Neural cell (in vitro differentiated cells): ENCODE data around the gene COL4A2. TPM values are rescaled to one million over a fixed set of nuclear protein-coding genes. Genes with fewer than 3 reads are reported as not detected.
"Not testable (repeated sequence)": the region's sequence is repeated elsewhere in the genome, so short reads cannot be mapped to it uniquely, and the experiment has no call there.

ENCODE experiments used
- H2AFZ ChIP-seq: fragments of 200-600, 300-800 bp; sonication (generic), shearing (Covaris generic); 2 replicates; pipeline ENCODE4 v1.6.0; 2014; ENCODE audit warnings: low read depth, mild to moderate bottlenecking, antibody characterized with exemption, low read length, moderate library complexity
- H3F3A ChIP-seq: fragments of 200-600 bp; shearing (Covaris generic); 2 replicates; pipeline ENCODE4 v1.6.1; 2016; ENCODE audit warnings: mild to moderate bottlenecking, moderate library complexity, mixed read lengths, antibody characterized with exemption, low read length; ENCODE audit not compliant: insufficient read depth, poor library complexity, severe bottlenecking
- H3K27ac ChIP-seq: fragments of 200-600, 300-800 bp; sonication (generic), shearing (Covaris generic); 2 replicates; pipeline ENCODE4 v1.5.1; 2014; ENCODE audit warnings: mild to moderate bottlenecking, low read length, moderate library complexity
- H3K27me3 ChIP-seq: fragments of 300-800, 200-600 bp; sonication (generic), shearing (Covaris generic); 2 replicates; pipeline ENCODE4 v1.6.0; 2014; ENCODE audit warnings: mild to moderate bottlenecking, low read depth, low read length, moderate library complexity; ENCODE audit not compliant: insufficient read depth
- H3K36me3 ChIP-seq: fragments of 300-800, 200-600 bp; sonication (generic), shearing (Covaris generic); 2 replicates; pipeline ENCODE4 v1.5.1; 2014; ENCODE audit warnings: mild to moderate bottlenecking, antibody characterized with exemption, low read length, moderate library complexity; ENCODE audit not compliant: insufficient read depth
- H3K4me2 ChIP-seq: fragments of 300-800, 200-600 bp; sonication (generic), shearing (Covaris generic); 2 replicates; pipeline ENCODE4 v1.6.0; 2014; ENCODE audit warnings: mild to moderate bottlenecking, low read length
- H3K4me3 ChIP-seq: fragments of 300-800, 200-600 bp; sonication (generic), shearing (Covaris generic); 2 replicates; pipeline ENCODE4 v1.5.1; 2014; ENCODE audit warnings: mild to moderate bottlenecking, low read length, moderate library complexity
- H3K79me2 ChIP-seq: fragments of 200-600 bp; shearing (Covaris generic); replicated peaks from 2 replicates; pipeline ENCODE4 v1.6.0; 2014; ENCODE audit warnings: mild to moderate bottlenecking, low read length, moderate library complexity; ENCODE audit not compliant: insufficient read depth
- H3K9ac ChIP-seq: fragments of 300-800, 200-600 bp; sonication (generic), shearing (Covaris generic); 2 replicates; pipeline ENCODE4 v1.6.1; 2016; ENCODE audit warnings: mild to moderate bottlenecking, low read length, mixed read lengths
- H3K9me2 ChIP-seq: fragments of 200-600 bp; shearing (Covaris generic); 2 replicates; pipeline ENCODE4 v1.6.1; 2016; ENCODE audit warnings: mild to moderate bottlenecking, low read length, mixed read lengths; ENCODE audit not compliant: insufficient read depth
- H3K9me3 ChIP-seq: fragments of 200-600, 300-800 bp; sonication (generic), shearing (Covaris generic); 2 replicates; pipeline ENCODE4 v1.6.1; 2016; ENCODE audit warnings: mild to moderate bottlenecking, mixed run types, low read length, moderate library complexity, mixed read lengths
- H4K20me1 ChIP-seq: fragments of 200-600 bp; shearing (Covaris generic); 2 replicates; pipeline ENCODE4 v1.6.1; 2016; ENCODE audit warnings: mild to moderate bottlenecking, mixed run types; ENCODE audit not compliant: insufficient read depth
- CTCF ChIP-seq: fragments of 450-650 bp; IDR thresholded peaks from 2 replicates; pipeline ENCODE4 v1.5.1; 2014; ENCODE audit warnings: antibody characterized with exemption, mild to moderate bottlenecking, moderate library complexity; ENCODE audit not compliant: poor library complexity, severe bottlenecking
- EP300 ChIP-seq: fragments of 450-650 bp; conservative IDR thresholded peaks from 2 replicates; pipeline ENCODE4 v1.6.1; 2014; ENCODE audit warnings: antibody characterized with exemption, mild to moderate bottlenecking, moderate library complexity; ENCODE audit not compliant: poor library complexity, severe bottlenecking
- EZH2 ChIP-seq: fragments of 200-600, 300-800 bp; shearing (Covaris generic), sonication (generic); IDR thresholded peaks from 2 replicates; pipeline ENCODE4 v1.6.1; 2014; ENCODE audit warnings: antibody characterized with exemption, low read length, borderline replicate concordance, mild to moderate bottlenecking; ENCODE audit not compliant: insufficient read depth, poor library complexity, severe bottlenecking
- MXI1 ChIP-seq: fragments of 450-650 bp; conservative IDR thresholded peaks from 2 replicates; pipeline ENCODE4 v1.6.1; 2014; ENCODE audit warnings: antibody characterized with exemption, mild to moderate bottlenecking; ENCODE audit not compliant: poor library complexity, severe bottlenecking
- POLR2AphosphoS5 ChIP-seq: IDR thresholded peaks from 2 replicates; pipeline ENCODE4 v1.6.1; 2012
- RAD21 ChIP-seq: fragments of 450-650 bp; conservative IDR thresholded peaks from 2 replicates; pipeline ENCODE4 v1.6.1; 2014; ENCODE audit warnings: antibody characterized with exemption, mild to moderate bottlenecking, moderate library complexity
- REST ChIP-seq: IDR thresholded peaks from 2 replicates; pipeline ENCODE4 v1.6.1; 2012; ENCODE audit warnings: borderline replicate concordance
- SMC3 ChIP-seq: fragments of 450-650 bp; conservative IDR thresholded peaks from 2 replicates; pipeline ENCODE4 v1.6.1; 2014; ENCODE audit warnings: antibody characterized with exemption, mild to moderate bottlenecking, moderate library complexity; ENCODE audit not compliant: poor library complexity
- TAF1 ChIP-seq: IDR thresholded peaks from 2 replicates; pipeline ENCODE4 v1.6.1; 2012; ENCODE audit warnings: low read depth
- polyA plus RNA-seq: library from polyadenylated mRNA; depleted of rRNA; stranded (reverse); fragments of >200 nt; gene quantifications from 2 replicates; pipeline ENCODE4 v1.2.3, GENCODE V29; 2014

Gene COL4A2
- polyA plus RNA-seq, 1 donor from 2014 or later, result 30.8 TPM

DNA sequence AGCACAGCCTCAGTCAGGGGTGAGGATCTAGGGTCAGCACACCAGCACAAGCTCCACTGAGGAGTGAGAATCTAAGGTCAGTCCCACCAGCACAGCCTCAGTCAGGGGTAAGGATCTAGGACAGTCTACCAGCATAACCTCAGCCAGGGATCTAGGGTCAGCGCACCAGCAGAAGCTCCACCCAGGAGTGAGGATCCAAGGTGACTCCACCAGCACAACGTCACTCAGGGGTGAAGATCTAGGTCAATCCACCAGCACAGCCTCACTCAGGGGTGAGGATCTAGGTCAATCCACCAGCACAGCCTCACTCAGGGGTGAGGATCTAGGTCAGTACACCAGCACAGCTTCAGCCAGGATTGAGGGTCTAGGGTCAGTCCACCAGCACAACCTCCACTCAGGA, 189.9 kb downstream of the COL4A2 start:
- Histone ChIP-seq H3K27ac (no peak overlapping the region), H2AFZ (no peak overlapping the region), H3K36me3 (no peaks in the 10 kb centered on the region), H4K20me1 (no peaks in the 10 kb centered on the region), H3K4me3 (no peak overlapping the region), H3K9me2 (no peaks in the 10 kb centered on the region), H3K79me2 (no peaks in the 10 kb centered on the region), H3F3A (no peaks in the 10 kb centered on the region), H3K4me2 (no peak overlapping the region), H3K27me3 (no peaks in the 10 kb centered on the region), H3K9me3 (no peaks in the 10 kb centered on the region), H3K9ac (no peak overlapping the region)
- TF ChIP-seq EP300 (no peak), CTCF (no peak), TAF1 (no peak), POLR2AphosphoS5 (no peak), RAD21 (no peak), SMC3 (no peak), REST (no peak), MXI1 (no peak), EZH2 (no peak)

- H3K27ac ChIP-seq, H3K9me2 ChIP-seq, H3K9ac ChIP-seq, H3F3A ChIP-seq, H3K4me2 ChIP-seq, H3K4me3 ChIP-seq, H2AFZ ChIP-seq, H3K36me3 ChIP-seq, H3K27me3 ChIP-seq, H3K9me3 ChIP-seq, H4K20me1 ChIP-seq, H3K79me2 ChIP-seq: not testable (repeated sequence)
Observed at GRCh38 chr13:110497896-110498295, 190.8 kb downstream of the COL4A2 start.

DNA sequence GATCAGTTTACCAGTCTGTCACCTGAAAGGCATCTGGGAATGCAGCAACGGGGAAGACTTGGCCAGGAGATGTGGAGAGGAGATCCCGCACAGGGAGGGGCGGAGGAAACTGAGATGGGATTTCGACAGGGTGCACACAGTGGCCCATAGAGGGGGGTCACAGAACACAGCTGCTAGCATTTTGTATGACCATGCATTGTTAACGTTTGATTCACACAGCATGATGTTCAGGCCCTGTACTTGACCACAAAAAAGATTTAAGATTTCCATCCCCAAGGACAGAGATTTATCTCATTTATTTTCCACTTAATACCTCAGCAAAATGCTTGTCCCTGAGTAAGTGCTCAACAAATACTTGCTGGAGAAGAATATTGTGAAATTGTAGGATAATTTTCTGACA, 191.2 kb downstream of the COL4A2 start:
- H3K27me3 ChIP-seq, result no peaks in the 10 kb centered on the region
- no peaks in the 10 kb centered on the region for H3K79me2 ChIP-seq
- H3K27ac ChIP-seq, result no peak overlapping the region
- no peaks in the 10 kb centered on the region for H4K20me1 ChIP-seq
- H3K4me2 ChIP-seq, result no peak overlapping the region
- H2AFZ ChIP-seq, result no peak overlapping the region
- no peaks in the 10 kb centered on the region for H3K36me3 ChIP-seq
- H3K4me3 ChIP-seq, result no peak overlapping the region
- no peak overlapping the region for H3K9ac ChIP-seq
- no peaks in the 10 kb centered on the region for H3K9me3 ChIP-seq
- TF ChIP-seq MXI1, result no peak
- no peaks in the 10 kb centered on the region for H3K9me2 ChIP-seq
- H3F3A ChIP-seq, result no peaks in the 10 kb centered on the region
